Endothelial cell of umbilical vein (primary cell): ENCODE data around the gene XPNPEP1. TPM values are rescaled to one million over a fixed set of nuclear protein-coding genes. Genes with fewer than 3 reads are reported as not detected.

Experiments
- BruUV-seq: library from RNA; stranded (reverse); fragments of 400-500 nt; replicated peaks from 2 replicates; lab custom pipeline; 2021; lab: Mats Ljungman, UMichigan
- CTCF ChIA-PET: fragments of 300-600, 350-600 bp; sonication (Branson Sonifier 250); formaldehyde crosslinking; loops from one replicate; lab custom pipeline; 2021; ENCODE audit warnings: antibody characterized with exemption, inconsistent platforms; lab: Charles Lee
- POLR2A ChIA-PET: fragments of 300-600, 350-600 bp; sonication (Branson Sonifier 250); formaldehyde crosslinking; loops from one replicate; lab custom pipeline; 2021; ENCODE audit warnings: antibody characterized with exemption, inconsistent platforms; lab: Charles Lee
- DNase-seq: peaks from one replicate; pipeline ENCODE4 v3.0.0-alpha.2; 2011; ENCODE audit warnings: low read depth, low spot score
- FAIRE-seq: peaks from 2 replicates; lab custom pipeline; 2011; peaks lifted over from hg19 to GRCh38; lab: Jason Lieb, UNC
- H2AFZ ChIP-seq: 2 replicates; pipeline ENCODE4 v1.6.0; 2012; ENCODE audit warnings: low read depth, low read length, control low read depth, inconsistent platforms
- H3K27ac ChIP-seq: 2 replicates; pipeline ENCODE4 v1.5.1; 2011; ENCODE audit warnings: low read depth, mild to moderate bottlenecking, control low read depth, low read length, moderate library complexity; ENCODE audit not compliant: insufficient read depth
- H3K27me3 ChIP-seq, 2 experiments: 2 replicates each; pipeline versions ENCODE4 v1.6.0 to v1.6.1; 2011; ENCODE audit warnings: low read length in 2 of 2, mixed read lengths in 1 of 2; ENCODE audit not compliant: control insufficient read depth in 2 of 2, insufficient read depth in 2 of 2
- H3K36me3 ChIP-seq, 2 experiments: 2 replicates in 1 of 2; 3 replicates in 1 of 2; pipeline ENCODE4 v1.5.1; 2011; ENCODE audit warnings: low read length in 2 of 2, mild to moderate bottlenecking in 1 of 2, moderate library complexity in 1 of 2; ENCODE audit not compliant: control insufficient read depth in 2 of 2, insufficient read depth in 2 of 2; ENCODE audit errors: extremely low read depth in 1 of 2
- H3K4me1 ChIP-seq: 3 replicates; pipeline ENCODE4 v1.5.1; 2011; ENCODE audit warnings: mild to moderate bottlenecking, low read length; ENCODE audit not compliant: control insufficient read depth, insufficient read depth; ENCODE audit errors: extremely low read depth
- H3K4me2 ChIP-seq: 2 replicates; pipeline ENCODE4 v1.6.1; 2011; ENCODE audit warnings: low read length, control low read depth, mixed read lengths; ENCODE audit not compliant: insufficient read depth
- H3K4me3 ChIP-seq, 3 experiments: fragments of 200-600 bp in 1 of 3; sonication (generic), shearing (Covaris generic) in 1 of 3; replicated peaks in 1 of 3; 2 replicates each; pipeline ENCODE4 v1.5.1; 2011 to 2016; ENCODE audit warnings: control low read depth in 3 of 3, low read length in 3 of 3, mild to moderate bottlenecking in 2 of 3, inconsistent platforms in 1 of 3, low read depth in 1 of 3, moderate library complexity in 1 of 3; ENCODE audit not compliant: insufficient read depth in 1 of 3
- H3K79me2 ChIP-seq: 2 replicates; pipeline ENCODE4 v1.6.0; 2012; ENCODE audit warnings: low read length, inconsistent platforms; ENCODE audit not compliant: control insufficient read depth, insufficient read depth
- H3K9ac ChIP-seq: replicated peaks from 2 replicates; pipeline ENCODE3; 2011; ENCODE audit warnings: low read length, control low read depth; ENCODE audit not compliant: insufficient read depth; ENCODE audit errors: extremely low read depth
- H3K9me1 ChIP-seq: replicated peaks from 3 replicates; pipeline ENCODE4 v1.6.0; 2011; ENCODE audit warnings: mild to moderate bottlenecking, low read length; ENCODE audit not compliant: control insufficient read depth, insufficient read depth; ENCODE audit errors: extremely low read depth
- H3K9me3 ChIP-seq: replicated peaks from 2 replicates; pipeline ENCODE4 v1.5.1; 2012; ENCODE audit warnings: low read length, inconsistent platforms; ENCODE audit not compliant: control insufficient read depth, insufficient read depth
- H4K20me1 ChIP-seq: replicated peaks from 2 replicates; pipeline ENCODE3; 2011; ENCODE audit warnings: mild to moderate bottlenecking, low read length; ENCODE audit not compliant: control insufficient read depth, insufficient read depth; ENCODE audit errors: extremely low read depth
- EZH2 ChIP-seq: IDR thresholded peaks from 2 replicates; pipeline ENCODE4 v1.6.1; 2012; ENCODE audit warnings: borderline replicate concordance, low read depth, mild to moderate bottlenecking, moderate library complexity, low read length, inconsistent platforms; ENCODE audit not compliant: severe bottlenecking
- FOS ChIP-seq: IDR thresholded peaks from 2 replicates; pipeline ENCODE4 v1.6.1; 2011; ENCODE audit warnings: mild to moderate bottlenecking, low read length, moderate library complexity, borderline replicate concordance; ENCODE audit not compliant: insufficient read depth
- GATA2 ChIP-seq: IDR thresholded peaks from 2 replicates; pipeline ENCODE4 v1.7.0; 2011; ENCODE audit warnings: low read depth, mild to moderate bottlenecking, moderate library complexity, mixed read lengths, low read length; ENCODE audit not compliant: insufficient read length, insufficient read depth
- JUN ChIP-seq: IDR thresholded peaks from 2 replicates; pipeline ENCODE4 v1.6.1; 2011; ENCODE audit warnings: borderline replicate concordance, low read depth; ENCODE audit not compliant: insufficient read length, insufficient read depth
- MYC ChIP-seq: IDR thresholded peaks from one replicate; pipeline ENCODE4 v1.6.1; 2011; ENCODE audit warnings: mild to moderate bottlenecking, low read depth, low read length
- POLR2A ChIP-seq: IDR thresholded peaks from 2 replicates; pipeline ENCODE4 v1.6.1; 2012; ENCODE audit warnings: low read depth, mild to moderate bottlenecking, control low read depth, low read length
- POLR2AphosphoS5 ChIP-seq: IDR thresholded peaks from 2 replicates; pipeline ENCODE4 v1.6.1; 2012; ENCODE audit warnings: low read depth, mild to moderate bottlenecking, control low read depth, low read length, moderate library complexity; ENCODE audit not compliant: insufficient read depth
- dilution Hi-C: fragments of 300-500 bp; cut with MboI; formaldehyde crosslinking; loops from one replicate; pipeline ENCODE4 v1.15.0; 2019; ENCODE audit warnings: low sequenced_read_pairs; ENCODE audit not compliant: extremely low pct_ligation_motif_present
- intact Hi-C: fragments of 100-400 bp; cut with micrococcal nuclease; formaldehyde crosslinking; loops from one replicate; pipeline ENCODE4 v1.10.0; 2022
- polyA plus RNA-seq, 4 experiments: library from polyadenylated mRNA; depleted of rRNA in 3 of 4; stranded (reverse) in 3 of 4; unstranded in 1 of 4; fragments of >200 nt; gene quantifications; 2 replicates each; pipeline versions ENCODE4 v1.2.1 to v1.2.3, GENCODE V29; 2011 to 2012; ENCODE audit warnings: missing spikeins in 1 of 4
- total RNA-seq: library from RNA; stranded (reverse); gene quantifications from 2 replicates; pipeline ENCODE4 v1.2.3, GENCODE V29; 2021
- TF ChIP-seq, protein P1 (sequence below), 2 donors: IDR thresholded peaks; 1 replicate in 1 of 2; 2 replicates in 1 of 2; pipeline ENCODE4 v1.5.1; 2011; ENCODE audit warnings: low read length in 2 of 2, mild to moderate bottlenecking in 2 of 2, moderate library complexity in 2 of 2, control low read depth in 1 of 2, inconsistent platforms in 1 of 2, low read depth in 1 of 2; ENCODE audit not compliant: insufficient read depth in 1 of 2; ENCODE audit errors: extremely low read depth in 1 of 2
- TF ChIP-seq, protein P2 (sequence below): IDR thresholded peaks from 2 replicates; pipeline ENCODE4 v1.6.1; 2011; ENCODE audit not compliant: insufficient read depth, insufficient read length

XPNPEP1 gene
- total and polyA plus RNA-seq, 2 donors (not counting 3 experiments of a cell fraction or from before 2014, with no cell fraction given), result 81.1 to 245 TPM

DNA sequence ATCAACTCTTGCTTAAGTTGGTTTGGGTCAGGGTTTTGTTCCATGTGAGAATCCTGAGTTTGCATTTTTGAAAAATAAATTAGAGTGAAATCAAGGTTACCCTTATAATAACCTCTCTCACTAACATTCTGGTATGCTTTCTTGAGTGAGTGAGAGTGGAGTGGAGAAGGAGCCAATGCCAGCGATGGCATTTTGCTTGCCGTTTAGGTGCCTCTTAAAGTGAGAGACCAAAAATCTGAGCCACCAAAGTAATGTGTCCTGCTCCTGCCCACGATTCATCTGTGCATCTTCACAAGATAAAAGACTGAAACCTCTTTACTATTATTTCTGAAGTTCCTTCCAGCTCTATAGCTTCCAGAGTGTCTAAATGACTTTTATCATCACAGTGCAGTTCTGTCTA is 23.4 kb upstream of the XPNPEP1 start:
- intact Hi-C loops, result no loop called here
- no peaks in the 10 kb centered on the region for H4K20me1 ChIP-seq
- no peak overlapping the region for H2AFZ ChIP-seq
- H3K4me3 ChIP-seq, result no peak overlapping the region
- no peak overlapping the region for H3K27ac ChIP-seq
- no peaks in the 10 kb centered on the region for H3K36me3 ChIP-seq
- no peak overlapping the region for H3K9ac ChIP-seq
- no peaks in the 10 kb centered on the region for H3K4me1 ChIP-seq
- BruUV-seq, result no TSS peak
- FAIRE-seq (no peak), DNase-seq (no peak)
- H3K9me3 ChIP-seq, result no peaks in the 10 kb centered on the region
- no peaks in the 10 kb centered on the region for H3K79me2 ChIP-seq
- TF ChIP-seq EZH2 (no peak), FOS (no peak), MYC (no peak), JUN (no peak), POLR2AphosphoS5 (no peak), GATA2 (no peak), POLR2A (no peak)
- TF ChIP-seq, protein P1, sequence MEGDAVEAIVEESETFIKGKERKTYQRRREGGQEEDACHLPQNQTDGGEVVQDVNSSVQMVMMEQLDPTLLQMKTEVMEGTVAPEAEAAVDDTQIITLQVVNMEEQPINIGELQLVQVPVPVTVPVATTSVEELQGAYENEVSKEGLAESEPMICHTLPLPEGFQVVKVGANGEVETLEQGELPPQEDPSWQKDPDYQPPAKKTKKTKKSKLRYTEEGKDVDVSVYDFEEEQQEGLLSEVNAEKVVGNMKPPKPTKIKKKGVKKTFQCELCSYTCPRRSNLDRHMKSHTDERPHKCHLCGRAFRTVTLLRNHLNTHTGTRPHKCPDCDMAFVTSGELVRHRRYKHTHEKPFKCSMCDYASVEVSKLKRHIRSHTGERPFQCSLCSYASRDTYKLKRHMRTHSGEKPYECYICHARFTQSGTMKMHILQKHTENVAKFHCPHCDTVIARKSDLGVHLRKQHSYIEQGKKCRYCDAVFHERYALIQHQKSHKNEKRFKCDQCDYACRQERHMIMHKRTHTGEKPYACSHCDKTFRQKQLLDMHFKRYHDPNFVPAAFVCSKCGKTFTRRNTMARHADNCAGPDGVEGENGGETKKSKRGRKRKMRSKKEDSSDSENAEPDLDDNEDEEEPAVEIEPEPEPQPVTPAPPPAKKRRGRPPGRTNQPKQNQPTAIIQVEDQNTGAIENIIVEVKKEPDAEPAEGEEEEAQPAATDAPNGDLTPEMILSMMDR (IDR thresholded peaks at IDR 0.05; ENCODE audit: extremely low read depth in 1 of 2, insufficient read depth in 1 of 2, low read depth in 1 of 2, low read length in 2 of 2), result no peak
- TF ChIP-seq, protein P2, sequence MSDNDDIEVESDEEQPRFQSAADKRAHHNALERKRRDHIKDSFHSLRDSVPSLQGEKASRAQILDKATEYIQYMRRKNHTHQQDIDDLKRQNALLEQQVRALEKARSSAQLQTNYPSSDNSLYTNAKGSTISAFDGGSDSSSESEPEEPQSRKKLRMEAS, result no peak
- ChIA-PET CTCF (interaction anchor here (0.6 to 2.1 kb wide), 2 partner anchors 43 to 62 kb away, joined by 3 to 5 read pairs; no protein-coding TSS in a partner anchor), POLR2A (no interaction called here)
- peaks cover 0 to 2% of the 10 kb centered on the region in 2 experiments for H3K27me3 ChIP-seq
- no peak overlapping the region for H3K4me2 ChIP-seq
- dilution Hi-C loops, result no loop called here
- H3K9me1 ChIP-seq, result no peaks in the 10 kb centered on the region
